Ramos (cell line): Measurements from ENCODE around the gene LAMC3.

ENCODE experiments used
- in situ Hi-C: fragments of 300-500 bp; cut with MboI; formaldehyde crosslinking; loops from one replicate; pipeline ENCODE4 v1.14.3; 2022; ENCODE audit warnings: low sequenced_read_pairs; ENCODE audit not compliant: unreplicated experiment

The LAMC3 gene

DNA sequence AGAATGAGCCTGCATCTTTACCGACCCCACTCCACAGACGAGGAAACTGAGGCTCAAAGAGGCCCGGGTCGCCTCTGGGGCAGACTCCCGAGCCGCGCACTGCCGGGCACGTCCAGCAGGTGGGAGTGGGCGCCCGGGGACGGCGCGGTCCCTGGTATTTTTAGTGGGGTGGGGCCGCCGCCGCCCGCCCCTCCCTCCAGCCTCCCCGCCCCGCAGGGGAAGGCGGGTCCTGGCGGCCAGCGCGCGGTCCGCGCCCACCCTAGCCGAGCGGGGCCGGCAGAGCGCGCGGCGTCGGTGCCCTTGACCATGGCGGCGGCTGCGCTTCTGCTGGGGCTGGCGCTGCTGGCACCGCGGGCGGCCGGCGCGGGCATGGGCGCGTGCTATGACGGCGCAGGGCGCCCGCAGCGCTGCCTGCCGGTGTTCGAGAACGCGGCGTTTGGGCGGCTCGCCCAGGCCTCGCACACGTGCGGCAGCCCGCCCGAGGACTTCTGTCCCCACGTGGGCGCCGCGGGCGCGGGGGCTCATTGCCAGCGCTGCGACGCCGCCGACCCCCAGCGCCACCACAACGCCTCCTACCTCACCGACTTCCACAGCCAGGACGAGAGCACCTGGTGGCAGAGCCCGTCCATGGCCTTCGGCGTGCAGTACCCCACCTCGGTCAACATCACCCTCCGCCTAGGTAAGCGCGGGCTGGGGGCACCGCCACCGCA, at the start of gene LAMC3:
Gene LAMC3 (plus strand): TSS at position 266 of the 710 bp plus-strand sequence. CDS start 41 bp downstream, at position 307.
- in situ Hi-C loops = no loop called here

DNA sequence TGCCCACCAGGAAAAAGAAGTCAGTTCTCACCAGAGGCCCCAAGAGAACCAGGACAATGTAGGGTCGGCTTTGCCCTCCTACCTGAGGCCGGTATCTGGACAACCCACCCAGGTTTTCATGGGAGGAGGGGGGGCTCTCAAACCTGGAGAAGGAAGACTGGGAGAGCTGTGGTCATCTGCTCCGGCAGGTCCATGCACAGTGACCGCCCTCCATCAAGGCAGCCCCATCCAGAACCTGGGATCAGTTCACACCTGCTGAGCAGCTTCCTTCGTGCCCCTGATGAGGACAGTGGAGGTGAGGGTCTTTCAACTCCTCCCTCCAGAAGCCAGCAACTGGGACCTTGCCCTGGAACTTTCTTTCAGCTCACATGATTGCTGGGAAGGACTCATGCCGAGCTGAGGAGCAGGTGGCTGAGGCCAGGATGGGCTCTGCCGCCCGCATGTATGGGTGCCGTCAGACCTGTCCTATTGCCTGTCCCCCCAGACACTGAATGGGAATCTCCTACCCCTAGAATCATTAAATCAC, 49.1 kb upstream of the LAMC3 start:
- in situ Hi-C loops = no loop called here

- in situ Hi-C loops = no loop called here
These were observed 48.2 kb upstream of the LAMC3 start for GRCh38 chr9:130960522-130961378.

- in situ Hi-C loops = no loop called here
These were observed 47.3 kb upstream of the LAMC3 start for GRCh38 chr9:130961511-130962300.

- in situ Hi-C loops = no loop called here
These were observed 46.3 kb upstream of the LAMC3 start for GRCh38 chr9:130962418-130963316.

DNA sequence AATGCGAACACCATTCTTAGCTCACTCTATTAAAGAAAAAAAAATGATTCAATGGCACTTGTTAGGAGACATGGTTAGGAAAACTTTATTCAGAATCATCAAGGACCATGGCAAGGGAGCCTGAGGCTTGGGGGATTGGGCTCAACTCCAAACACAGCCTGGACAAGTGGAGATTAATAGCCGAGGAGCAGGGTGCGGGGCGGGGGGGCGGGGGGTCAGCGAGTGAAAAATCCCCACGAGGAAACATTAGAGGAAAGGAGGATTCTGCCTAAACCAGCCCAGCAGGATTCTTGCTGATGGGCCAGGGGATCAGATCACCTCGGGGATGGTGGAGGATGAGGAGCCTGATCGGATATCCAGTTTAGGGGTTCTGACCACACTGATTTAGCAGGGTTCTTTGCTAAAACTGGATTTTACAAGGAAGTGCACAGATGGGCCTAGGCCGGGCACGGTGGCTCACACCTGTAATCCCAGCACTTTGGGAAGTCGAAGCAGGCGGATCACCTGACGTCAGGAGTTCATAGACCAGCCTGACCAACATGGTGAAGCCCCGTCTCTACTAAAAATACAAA, 45.6 kb upstream of the LAMC3 start:
- in situ Hi-C loops = no loop called here

DNA sequence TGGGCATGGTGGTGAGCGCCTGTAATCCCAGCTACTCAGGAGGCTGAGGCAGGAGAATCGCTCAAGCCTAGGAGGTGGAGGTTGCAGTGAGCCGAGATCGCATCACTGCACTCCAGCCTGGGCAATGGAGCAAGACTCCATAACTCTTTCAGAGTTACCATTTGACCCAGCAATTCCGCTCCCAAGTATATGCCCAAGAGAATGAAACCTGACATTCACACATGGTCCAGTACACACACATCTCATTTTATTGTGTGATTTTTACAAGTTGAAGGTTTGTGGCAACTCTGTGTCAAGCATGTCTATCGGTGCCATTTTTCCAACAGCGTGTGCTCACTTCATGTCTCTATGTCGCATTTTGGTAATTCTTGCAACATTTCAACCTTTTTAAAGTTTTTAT, 45.1 kb upstream of the LAMC3 start:
- in situ Hi-C loops = no loop called here

- in situ Hi-C loops = no loop called here
These were observed 43.3 kb upstream of the LAMC3 start for GRCh38 chr9:130965680-130966079.

DNA sequence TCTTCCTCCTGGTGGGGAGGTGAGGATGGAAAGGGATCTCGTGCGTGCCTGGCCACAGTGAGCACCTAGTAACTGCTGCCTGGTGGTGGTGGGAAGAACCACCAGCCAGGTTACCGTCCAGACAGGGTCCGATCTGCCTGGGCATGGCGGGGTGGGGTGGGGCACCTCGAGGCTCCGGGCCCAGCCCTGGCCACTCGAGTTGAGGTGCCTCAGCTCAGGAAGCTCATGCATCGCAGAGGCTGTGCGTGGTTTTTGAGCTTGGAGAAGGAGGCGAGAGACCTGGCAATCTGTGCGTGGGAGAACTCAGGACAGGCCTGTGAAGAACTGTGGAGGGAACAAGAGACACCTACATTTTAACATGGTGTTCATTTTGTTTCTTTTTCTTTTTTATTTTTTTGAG, 38.9 kb upstream of the LAMC3 start:
- in situ Hi-C loops = no loop called here

GRCh38 chr9:130970855-130971254, 38.1 kb upstream of the LAMC3 start:
- in situ Hi-C loops = no loop called here

GRCh38 chr9:130971294-130971849, 37.6 kb upstream of the LAMC3 start:
- in situ Hi-C loops = no loop called here

DNA sequence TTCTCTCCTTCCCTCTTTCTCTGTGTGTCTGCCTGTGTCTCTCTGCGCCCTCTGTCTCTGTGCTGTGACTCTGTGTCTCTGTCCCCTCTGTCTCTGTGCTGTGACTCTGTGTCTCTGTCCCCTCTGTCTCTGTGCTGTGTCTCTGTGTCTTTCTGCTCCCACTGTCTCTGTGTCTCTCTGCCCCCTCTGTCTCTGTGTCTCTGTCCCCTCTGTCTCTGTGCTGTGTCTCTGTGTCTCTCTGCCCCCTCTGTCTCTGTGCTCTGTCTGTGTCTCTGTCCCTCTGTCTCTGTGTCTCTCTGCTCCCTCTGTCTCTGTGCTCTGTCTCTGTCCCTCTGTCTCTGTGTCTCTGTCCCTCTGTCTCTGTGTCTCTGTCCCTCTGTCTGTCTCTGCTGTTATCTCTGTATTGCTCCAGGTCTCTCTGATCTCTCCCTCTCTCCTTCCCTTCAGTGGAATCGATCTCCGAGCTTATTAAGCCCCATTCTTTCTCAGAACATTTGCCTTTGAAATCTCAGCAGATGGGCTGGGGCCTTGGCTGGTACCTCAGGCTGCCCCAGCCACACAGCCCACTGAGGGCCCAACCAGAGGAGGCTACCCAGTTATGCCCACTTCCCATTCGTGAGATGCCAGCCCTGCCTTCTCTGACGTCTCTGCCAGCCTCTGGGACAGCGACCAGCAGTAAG, 36.6 kb upstream of the LAMC3 start:
- in situ Hi-C loops = no loop called here

GRCh38 chr9:130972957-130973685, 35.9 kb upstream of the LAMC3 start:
- in situ Hi-C loops = no loop called here

DNA sequence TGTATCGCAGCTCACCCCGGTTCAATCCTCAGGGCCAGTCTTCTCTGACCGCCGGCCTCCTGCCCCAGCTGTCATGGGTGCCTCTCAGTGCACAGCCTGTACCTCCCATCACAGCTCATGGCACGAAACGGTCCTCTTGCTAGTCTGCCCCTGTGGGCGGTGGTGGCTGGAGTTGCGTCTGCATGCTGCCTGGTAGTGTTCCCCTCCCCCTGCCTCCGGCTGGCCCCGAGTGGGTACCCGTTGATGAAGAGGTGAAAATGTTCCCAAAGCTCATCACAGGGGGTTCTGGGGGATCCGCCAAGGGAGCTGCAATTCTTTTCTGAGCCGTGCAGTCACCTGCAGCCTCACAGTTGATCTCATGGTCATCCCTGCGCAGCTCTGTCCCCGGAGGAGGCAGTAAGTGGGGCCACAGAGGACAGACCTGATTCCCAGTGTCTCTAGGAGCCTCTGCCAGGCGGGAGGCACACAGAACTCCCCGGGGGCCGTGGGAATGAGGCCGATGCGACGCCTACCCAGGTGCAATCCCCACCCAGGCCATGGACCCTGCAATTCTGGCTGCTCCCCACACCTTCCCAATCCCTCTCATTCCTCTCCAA, 35.2 kb upstream of the LAMC3 start:
- in situ Hi-C loops = no loop called here

DNA sequence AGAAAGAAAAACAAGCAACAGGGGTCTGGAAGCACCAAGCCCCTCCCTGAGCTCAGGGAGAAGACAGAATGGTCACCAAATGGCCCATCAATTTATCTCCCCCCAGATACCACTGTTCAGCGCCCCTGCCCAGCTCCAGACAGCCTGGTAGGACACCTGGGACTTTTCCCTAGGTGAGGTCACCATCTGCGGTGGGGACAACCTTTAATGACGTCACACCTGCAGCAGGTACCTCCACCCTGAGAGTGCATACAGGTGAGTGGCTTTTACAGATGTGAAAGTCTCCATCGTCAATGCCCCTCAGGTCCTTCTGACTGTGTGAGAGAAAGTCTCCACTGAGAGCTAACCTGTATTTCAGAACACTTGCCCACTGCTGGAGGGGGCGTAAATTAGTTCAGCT, 34.3 kb upstream of the LAMC3 start:
- in situ Hi-C loops = no loop called here

DNA sequence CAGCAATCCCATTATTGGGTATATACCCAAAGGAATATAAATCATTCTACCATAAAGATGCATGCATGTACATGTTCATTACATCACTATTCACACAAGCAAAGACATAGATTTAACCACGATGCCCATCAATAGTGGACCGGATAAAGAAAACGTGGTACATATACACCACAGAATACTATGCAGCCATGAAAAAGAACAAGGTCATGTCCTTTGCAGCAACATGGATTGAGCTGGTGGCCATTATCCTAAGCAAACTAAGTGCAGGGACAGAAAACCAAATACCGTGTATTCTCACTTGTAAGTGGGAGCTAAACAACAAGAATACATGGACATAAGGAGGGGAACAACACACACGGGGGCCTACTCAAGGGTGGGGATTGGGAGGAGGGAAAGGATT, 33.8 kb upstream of the LAMC3 start:
- in situ Hi-C loops = no loop called here
